CD1c-positive myeloid dendritic cell (primary cell): ENCODE measurements around the gene GPATCH2L.

ENCODE experiments used
- DNase-seq: peaks from one replicate; pipeline ENCODE4 v3.0.0-alpha.2; 2016; ENCODE audit errors: extremely low spot score

The GPATCH2L gene

DNA sequence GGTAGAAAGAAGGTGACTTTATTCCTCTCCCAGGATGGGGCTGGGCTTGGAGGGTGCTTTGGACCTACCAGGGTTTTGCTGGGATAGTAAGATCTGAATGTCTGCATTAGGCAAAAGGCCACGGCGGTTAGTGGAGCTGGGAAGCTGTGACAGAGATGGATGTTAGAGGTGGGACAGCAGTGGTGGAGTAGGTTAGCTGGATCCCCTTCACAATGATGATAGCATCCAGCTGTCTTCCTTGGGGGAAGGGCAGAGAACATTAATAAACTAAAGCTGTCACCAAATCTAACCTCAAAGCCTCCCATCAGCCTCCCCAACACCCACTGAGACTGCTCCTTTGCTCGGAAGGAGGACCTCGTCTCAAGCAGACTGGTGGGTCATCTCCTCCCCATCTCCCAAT, 104.8 kb downstream of the GPATCH2L start:
- DNase-seq = no peak

DNA sequence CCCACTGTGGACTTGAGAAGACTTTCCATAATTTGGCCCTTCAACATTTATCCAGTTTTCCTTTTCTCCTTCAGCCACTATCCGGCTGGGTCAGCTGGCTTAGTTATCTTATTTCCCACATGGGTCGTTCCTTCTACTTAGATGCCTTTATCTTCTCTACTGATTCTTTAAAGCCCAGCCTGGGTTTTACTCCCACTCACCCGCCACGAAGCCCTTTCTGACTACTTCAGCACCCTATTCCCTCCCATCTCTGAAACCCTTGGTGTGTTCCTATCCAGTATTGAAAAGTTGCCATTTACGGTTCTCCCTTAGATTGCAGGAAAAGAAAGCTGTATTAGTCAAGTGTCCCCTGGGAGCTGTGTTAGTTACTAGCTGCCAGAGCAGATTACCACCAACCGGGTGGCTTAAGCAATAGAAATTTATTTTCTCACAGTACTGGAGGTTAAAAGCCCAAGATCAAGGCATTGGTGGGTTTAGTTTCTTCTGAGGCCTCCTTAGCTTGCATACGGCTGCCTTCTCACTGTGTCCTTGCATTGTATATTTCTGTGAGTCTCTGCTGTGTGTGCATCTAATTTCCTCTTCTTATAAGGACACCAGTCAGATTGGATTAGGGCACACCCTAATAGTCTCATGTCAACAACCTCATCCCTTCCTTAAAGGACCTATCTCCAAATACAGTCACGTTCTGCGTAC, 105.5 kb downstream of the GPATCH2L start:
- no peak for DNase-seq

DNA sequence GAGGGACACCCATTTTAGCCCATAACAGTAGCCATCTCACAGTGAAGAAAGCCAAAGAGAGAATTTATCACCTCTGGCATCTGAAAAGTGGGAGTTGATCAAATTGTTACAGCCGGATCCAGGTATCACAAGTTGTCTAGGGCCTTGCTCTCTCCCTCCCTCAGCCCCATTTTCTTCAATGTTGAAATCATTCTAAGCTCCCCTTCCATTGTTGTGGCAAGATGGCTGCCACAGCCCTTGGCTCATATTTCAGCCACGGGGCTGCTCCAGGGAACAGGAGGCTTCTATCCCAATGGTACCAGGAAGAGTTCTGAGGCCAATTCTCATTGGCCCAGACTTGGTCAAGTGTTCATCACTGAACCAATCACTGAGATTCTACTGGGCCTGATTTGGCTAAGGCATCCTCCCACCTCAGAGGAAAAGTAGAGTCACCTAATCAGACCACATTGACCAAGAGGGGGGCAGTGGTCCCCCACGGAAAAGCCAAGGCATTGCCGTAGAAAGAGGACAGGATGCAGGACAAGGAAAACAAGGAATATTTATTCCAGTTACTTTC, 106.2 kb downstream of the GPATCH2L start:
- no peak for DNase-seq

DNA sequence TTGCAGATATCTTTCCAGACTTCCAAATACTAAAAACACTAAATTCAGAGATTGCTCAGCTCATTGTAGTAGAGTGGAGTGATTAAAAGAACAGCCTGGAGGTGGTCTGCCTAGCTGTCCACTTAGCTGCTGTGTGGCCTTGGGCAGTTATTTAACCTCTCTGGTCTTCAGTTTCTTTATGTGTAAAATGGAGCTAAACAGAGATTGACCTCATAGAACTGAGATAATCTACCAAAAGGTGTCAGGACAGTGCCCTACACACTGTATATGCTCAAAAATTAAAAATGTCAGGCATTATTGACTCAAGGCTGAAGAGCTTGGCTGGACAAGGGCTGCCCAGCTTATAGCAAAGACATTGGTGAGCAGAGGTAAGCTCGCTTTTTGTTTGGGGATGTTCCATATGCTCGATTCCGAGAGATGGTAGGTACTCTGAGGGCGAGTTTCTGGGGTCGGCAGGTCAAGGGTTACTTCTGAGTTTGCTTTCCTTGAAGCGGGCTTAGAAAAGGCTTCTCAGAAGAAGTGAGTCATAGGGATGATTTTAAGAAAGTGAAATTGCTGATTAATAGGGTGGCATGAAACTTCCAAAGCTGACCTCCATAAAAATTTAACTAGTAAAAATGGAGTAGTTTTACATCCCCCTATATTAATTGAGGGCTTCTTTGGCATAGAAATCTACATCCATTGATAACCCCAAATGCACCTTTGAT, 107.5 kb downstream of the GPATCH2L start:
- DNase-seq = no peak

DNA sequence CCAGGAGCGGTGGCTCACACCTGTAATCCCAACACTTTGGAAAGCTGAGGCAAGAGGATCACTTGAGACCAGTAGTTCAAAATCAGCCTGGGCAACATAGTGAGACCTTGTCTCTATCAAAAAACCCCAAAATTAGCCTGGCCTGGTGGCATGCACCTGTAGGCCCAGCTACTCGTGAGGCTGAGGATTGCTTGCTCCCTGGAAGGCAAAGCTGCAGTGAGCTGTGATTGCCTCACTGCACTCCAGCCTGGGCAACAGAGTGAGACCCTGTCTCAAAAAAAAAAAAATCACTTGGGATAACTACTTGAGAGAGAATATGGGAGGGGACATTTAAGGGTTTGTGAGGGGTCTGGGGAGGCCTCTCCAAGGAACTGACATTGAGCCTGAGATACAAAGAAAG, 109.0 kb downstream of the GPATCH2L start:
- no peak for DNase-seq

DNA sequence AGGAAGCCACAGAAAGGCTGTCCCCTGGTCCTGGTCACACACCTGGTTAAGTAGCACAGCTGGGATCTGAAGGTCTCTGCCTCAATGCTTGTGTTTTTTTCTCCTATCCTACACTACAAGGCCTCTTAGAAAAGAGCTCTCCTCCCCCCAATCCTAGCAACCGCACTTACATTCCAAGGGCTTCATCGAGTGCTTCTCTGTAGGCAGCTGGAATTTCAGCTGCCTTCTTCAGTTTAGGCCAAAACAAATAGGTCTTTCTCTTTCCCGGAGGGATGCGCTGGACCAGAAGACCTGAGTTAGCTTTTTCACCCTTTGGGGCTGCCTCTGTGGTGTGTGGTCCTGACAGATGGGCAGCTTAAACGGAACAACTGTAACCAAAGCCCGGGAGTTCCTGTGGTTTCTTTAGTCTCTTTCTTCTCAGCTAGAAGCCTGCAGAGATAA, 109.7 kb downstream of the GPATCH2L start:
- no peak for DNase-seq

DNA sequence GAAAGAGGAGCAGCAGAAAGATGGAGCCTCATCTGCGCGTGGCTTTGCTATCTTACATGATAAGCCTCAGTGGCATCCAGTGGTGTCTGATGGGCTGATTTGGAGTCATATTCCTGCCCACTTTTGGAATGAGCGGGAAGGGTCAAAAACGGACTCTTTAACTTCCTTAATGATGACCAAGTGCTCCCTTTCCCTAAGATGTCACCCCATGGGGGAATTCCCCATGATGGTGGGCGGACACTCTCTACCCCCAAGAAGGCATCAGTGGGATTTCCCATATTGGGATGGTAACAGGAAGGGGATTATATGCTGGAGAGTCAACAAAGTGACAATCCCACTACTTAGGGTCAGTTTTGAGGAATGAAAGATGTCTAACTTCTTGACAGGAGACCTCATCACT, 110.9 kb downstream of the GPATCH2L start:
- DNase-seq = no peak
